Vagina (tissue), 2 donors: Measurements from ENCODE around the gene TJP1.

Experiments used
- CTCF ChIP-seq, 3 experiments: fragments of 450-650 bp in 2 of 3; fragments of 200-600 bp in 1 of 3; sonication (generic) in 1 of 3; IDR thresholded peaks; one replicate each; pipeline ENCODE4 v1.5.1; 2017 to 2019; ENCODE audit warnings: antibody characterized with exemption in 3 of 3, mild to moderate bottlenecking in 2 of 3, moderate library complexity in 2 of 3
- POLR2A ChIP-seq, 2 donors: fragments of 450-650 bp; IDR thresholded peaks; one replicate each; pipeline ENCODE4 v1.6.1; 2017; ENCODE audit warnings: antibody characterized with exemption in 2 of 2, mild to moderate bottlenecking in 2 of 2, moderate library complexity in 2 of 2
- POLR2AphosphoS5 ChIP-seq, 2 donors: sonication (generic); formaldehyde crosslinking; IDR thresholded peaks; one replicate each; pipeline ENCODE4 v1.9.0; 2017; ENCODE audit warnings: antibody characterized with exemption in 2 of 2, mild to moderate bottlenecking in 2 of 2, low read depth in 1 of 2; ENCODE audit not compliant: insufficient read depth in 1 of 2

GRCh38 chr15:29825227-29825626 is 3.0 kb upstream of the TJP1 start:
- TF ChIP-seq POLR2AphosphoS5 (IDR thresholded peaks at IDR 0.05; ENCODE audit: insufficient read depth in 1 of 2, low read depth in 1 of 2) (no peak), CTCF (IDR thresholded peaks at IDR 0.05) (no peak), POLR2A (IDR thresholded peaks at IDR 0.05) (no peak)
